Mammary epithelial cell (primary cell): Measurements from ENCODE around the gene GSTM5.

Experiments used
- CTCF ChIP-seq, 2 donors: IDR thresholded peaks in 1 of 2; conservative IDR thresholded peaks in 1 of 2; 2 replicates each; pipeline ENCODE4 v1.5.1; 2011 to 2012; ENCODE audit warnings: inconsistent platforms in 2 of 2, low read length in 2 of 2, mild to moderate bottlenecking in 2 of 2, control low read depth in 1 of 2, low read depth in 1 of 2; ENCODE audit not compliant: insufficient read depth in 1 of 2; ENCODE audit errors: extremely low read depth in 1 of 2
- EZH2 ChIP-seq: IDR thresholded peaks from 2 replicates; pipeline ENCODE4 v1.6.1; 2012; ENCODE audit warnings: low read length, inconsistent platforms, borderline replicate concordance

DNA sequence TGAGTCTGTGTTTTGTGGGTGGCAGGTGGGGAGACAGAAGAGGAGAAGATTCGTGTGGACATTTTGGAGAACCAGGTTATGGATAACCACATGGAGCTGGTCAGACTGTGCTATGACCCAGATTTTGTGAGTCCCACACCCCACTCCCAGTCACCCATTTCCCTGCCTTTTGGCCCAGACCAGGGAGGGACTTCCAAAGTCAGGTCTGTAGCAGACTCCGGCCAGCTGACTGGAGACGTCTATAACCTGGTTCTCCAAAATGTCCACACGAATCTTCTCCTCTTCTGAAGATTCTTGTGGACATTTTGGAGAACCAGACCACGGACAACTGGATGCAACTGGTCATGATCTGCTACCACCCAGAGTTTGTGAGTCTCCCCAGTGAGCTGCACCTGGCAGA lies 1.6 kb downstream of the GSTM5 start:
- TF ChIP-seq CTCF (conservative IDR thresholded peaks at IDR 0.05 in 1 of 2, IDR thresholded peaks at IDR 0.05 in 1 of 2; ENCODE audit: extremely low read depth in 1 of 2, insufficient read depth in 1 of 2, low read depth in 1 of 2, low read length in 2 of 2) (no peak), EZH2 (no peak)
